GM13977 (cell line): Measurements from ENCODE around the gene SIRPD.
A peak's percentile ranks its signal among the peaks of the same experiment; 100 is the strongest.

Experiments used
- DNase-seq: peaks from one replicate; pipeline ENCODE4 v3.0.0; 2012; ENCODE audit warnings: low spot score
- in situ Hi-C: fragments of 300-500 bp; cut with MboI; formaldehyde crosslinking; loops from one replicate; pipeline ENCODE4 v1.12.0; 2022; ENCODE audit warnings: low sequenced_read_pairs, low pct_unique_long_range_greater_than_20kb, mixed read lengths, inconsistent platforms; ENCODE audit not compliant: unreplicated experiment
- TF ChIP-seq, protein P1 (sequence below): IDR thresholded peaks from 2 replicates; pipeline ENCODE4 v1.5.1; 2012; ENCODE audit warnings: mild to moderate bottlenecking, control low read depth; ENCODE audit not compliant: insufficient read depth; ENCODE audit errors: extremely low read depth, missing control alignments

The SIRPD gene

DNA sequence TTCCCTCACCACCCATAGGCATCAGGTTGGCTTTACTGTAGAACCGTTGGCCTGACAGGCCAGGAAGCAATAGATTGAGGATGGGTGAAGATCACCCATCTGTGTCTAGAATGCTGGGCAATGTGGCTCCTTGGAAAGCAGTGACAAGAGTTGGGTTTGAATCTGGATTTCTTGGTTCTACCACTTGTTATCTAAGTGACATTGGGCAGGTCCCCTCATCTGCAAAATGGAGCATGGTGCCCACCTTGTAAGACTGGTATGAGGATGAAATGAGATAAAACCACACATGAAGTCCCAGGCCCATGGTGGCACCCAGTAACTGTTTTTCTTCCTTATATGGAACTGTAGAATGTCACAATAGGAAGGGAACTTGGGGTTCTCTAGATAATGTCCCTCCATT lies 43.7 kb downstream of the SIRPD start:
- in situ Hi-C loops: no loop called here
- TF ChIP-seq, protein P1, sequence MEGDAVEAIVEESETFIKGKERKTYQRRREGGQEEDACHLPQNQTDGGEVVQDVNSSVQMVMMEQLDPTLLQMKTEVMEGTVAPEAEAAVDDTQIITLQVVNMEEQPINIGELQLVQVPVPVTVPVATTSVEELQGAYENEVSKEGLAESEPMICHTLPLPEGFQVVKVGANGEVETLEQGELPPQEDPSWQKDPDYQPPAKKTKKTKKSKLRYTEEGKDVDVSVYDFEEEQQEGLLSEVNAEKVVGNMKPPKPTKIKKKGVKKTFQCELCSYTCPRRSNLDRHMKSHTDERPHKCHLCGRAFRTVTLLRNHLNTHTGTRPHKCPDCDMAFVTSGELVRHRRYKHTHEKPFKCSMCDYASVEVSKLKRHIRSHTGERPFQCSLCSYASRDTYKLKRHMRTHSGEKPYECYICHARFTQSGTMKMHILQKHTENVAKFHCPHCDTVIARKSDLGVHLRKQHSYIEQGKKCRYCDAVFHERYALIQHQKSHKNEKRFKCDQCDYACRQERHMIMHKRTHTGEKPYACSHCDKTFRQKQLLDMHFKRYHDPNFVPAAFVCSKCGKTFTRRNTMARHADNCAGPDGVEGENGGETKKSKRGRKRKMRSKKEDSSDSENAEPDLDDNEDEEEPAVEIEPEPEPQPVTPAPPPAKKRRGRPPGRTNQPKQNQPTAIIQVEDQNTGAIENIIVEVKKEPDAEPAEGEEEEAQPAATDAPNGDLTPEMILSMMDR: no peak
- DNase-seq: no peak

DNA sequence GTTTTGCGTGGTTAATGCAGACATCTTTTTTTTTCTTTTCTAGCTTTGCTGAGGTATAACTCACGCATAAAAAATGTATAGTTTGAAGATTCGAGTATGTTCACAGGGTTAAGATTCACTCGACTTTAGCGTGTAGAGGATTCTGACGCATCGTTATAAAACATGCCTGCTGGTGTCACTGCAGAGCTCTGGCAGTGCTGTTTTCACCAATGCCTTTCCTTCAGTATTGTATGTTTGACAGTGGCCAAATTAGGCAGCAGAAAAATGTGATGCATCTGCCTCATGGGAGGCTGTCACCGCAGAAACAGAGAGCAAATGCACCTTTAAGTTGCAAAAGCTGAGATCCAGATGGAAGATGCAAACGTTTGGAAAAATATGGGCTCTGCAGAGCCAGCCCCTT lies 48.3 kb downstream of the SIRPD start:
- TF ChIP-seq, protein P1: peak; percentile 53
- in situ Hi-C loops: no loop called here
- DNase-seq: peak; percentile 40

DNA sequence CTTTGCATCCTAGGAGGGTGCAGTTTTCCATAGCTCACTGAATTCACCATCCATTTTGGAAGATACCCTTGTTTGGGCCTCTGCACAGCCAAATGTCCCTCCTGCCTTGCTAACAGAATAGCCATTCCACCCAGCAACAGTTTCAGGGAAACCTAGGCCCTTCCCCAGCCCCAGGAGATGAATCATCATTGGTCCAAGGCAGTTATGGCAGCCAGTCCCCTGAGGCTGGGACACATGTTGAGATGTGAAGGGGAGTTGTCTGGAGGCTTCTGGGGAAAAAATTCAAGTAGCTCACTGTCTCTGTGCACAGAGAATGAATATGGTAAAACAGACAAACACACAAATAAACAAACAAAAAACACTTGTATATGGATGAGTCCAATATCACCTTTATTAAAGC lies 48.9 kb downstream of the SIRPD start:
- in situ Hi-C loops: no loop called here
- TF ChIP-seq, protein P1: no peak

DNA sequence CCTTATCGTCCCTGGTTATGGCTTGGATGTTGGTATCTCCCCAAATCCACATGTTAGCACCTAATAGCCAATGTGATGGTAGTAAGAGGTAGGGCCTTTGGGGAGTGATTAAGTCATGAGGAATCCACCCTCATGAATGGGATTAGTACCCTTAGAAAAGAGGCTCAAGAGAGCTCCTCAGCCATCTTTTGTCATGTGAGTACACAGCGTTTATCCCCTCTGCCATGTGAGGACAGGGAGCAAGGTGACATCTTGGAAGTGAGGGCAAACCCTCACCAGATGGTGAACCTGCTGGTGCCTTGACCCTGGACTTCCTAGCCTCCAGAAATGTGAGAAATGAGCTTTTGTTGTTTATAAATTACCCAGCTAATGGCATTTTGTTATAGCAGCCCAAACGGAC lies 50.2 kb downstream of the SIRPD start:
- DNase-seq: no peak
- TF ChIP-seq, protein P1: no peak
- in situ Hi-C loops: no loop called here

More for the DNA sequence above, 48.9 kb downstream of the SIRPD start:
- DNase-seq: no peak

DNA sequence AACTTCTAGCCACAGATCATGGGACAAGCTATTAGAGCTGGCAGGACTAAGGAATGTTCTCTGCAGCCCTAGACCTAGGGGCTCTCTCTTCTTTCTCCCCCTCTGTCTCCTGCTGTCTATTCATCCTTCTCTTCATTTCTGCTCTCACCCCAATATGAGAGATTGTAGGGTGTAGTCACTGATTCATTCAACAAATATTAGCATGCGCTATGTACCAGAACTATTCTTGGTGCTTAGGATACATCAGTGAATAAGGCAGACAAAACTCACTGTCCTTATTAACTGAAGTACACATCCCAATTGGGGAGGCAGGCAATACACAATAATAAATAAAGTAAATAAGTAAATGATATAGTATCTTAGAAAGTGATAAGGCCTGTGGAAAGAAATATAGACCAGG lies 51.6 kb downstream of the SIRPD start:
- no peak for DNase-seq
- in situ Hi-C loops: no loop called here
- TF ChIP-seq, protein P1: no peak

DNA sequence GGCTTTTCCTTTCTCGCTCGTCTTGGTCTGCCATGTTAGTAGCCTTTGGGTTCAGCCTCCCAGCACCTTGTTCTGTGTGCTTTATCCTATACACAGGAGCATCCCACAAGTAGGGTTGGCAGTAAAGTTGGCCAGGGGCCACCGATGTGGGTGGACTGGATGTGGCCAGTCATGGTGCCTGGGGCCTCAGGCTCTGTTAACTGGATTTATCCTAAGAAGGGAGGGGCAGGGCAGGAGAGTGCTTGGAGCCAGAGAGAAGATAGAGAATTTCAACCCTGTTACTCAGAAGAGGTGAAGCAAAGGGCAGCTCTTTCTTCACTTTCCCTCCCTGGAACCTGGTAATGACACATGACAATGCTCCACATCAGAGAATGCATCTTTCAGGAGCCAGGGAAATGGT lies 52.1 kb downstream of the SIRPD start:
- in situ Hi-C loops: no loop called here
- TF ChIP-seq, protein P1: no peak
- no peak for DNase-seq

DNA sequence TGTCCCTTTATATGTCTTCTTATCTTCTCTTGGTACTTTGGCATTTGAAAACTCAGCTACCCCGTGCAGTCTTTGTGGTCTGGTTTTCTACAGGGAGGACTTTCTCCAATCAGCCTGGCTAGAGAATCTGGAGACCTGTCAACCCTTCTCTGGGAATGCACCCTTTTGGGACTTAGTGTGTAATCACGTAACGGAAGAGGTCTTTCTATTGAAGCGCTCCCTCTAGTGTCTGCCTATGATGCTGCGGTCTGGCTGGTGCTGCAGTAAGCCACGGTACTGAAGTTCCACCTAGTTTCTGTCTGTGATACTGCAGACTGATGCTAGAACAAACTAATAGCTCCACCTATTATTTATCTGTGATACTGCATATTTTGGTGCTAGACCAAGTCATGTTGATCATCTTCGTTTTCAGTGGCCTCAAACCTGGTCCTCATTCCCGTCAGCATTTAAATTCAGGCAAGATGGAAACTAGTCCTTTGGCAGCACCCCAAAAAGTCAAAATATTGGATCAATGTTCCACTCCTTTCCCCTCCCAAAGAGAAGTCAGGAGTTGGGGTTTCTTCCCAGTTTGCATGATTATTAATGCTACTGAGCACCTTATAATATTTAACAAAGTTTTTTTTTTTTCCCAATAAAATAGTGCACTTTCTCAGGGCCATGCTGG lies 53.8 kb downstream of the SIRPD start:
- in situ Hi-C loops: no loop called here
- TF ChIP-seq, protein P1: peak; percentile 94
- peak; percentile 79 for DNase-seq
